ENCODE results near the gene MORC1.

DNA sequence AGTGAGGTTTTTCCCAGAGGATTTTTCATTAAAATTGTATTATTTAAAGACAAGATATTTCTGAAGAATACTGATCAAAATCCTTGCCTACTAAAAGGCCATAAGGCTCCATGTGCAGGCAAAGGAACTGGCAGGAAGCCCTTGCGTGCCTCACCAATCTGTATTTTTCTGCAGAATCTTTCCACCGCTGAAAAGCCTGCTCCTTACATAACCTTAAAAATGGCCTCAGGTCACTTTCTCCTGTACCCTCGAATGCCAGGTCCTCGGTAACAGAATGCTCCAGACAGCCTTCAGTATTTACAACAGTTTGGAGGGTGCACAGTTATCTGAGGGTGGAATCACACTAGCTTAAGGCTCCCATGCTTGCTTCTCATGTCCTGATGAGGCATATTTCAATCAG, 3.2 kb downstream of the MORC1 start:
- TF ChIP-seq, protein P1, sequence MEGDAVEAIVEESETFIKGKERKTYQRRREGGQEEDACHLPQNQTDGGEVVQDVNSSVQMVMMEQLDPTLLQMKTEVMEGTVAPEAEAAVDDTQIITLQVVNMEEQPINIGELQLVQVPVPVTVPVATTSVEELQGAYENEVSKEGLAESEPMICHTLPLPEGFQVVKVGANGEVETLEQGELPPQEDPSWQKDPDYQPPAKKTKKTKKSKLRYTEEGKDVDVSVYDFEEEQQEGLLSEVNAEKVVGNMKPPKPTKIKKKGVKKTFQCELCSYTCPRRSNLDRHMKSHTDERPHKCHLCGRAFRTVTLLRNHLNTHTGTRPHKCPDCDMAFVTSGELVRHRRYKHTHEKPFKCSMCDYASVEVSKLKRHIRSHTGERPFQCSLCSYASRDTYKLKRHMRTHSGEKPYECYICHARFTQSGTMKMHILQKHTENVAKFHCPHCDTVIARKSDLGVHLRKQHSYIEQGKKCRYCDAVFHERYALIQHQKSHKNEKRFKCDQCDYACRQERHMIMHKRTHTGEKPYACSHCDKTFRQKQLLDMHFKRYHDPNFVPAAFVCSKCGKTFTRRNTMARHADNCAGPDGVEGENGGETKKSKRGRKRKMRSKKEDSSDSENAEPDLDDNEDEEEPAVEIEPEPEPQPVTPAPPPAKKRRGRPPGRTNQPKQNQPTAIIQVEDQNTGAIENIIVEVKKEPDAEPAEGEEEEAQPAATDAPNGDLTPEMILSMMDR (IDR thresholded peaks at IDR 0.05; ENCODE audit: low read depth, low read length), result no peak
- no peak for TF ChIP-seq EZH2phosphoT487 (IDR thresholded peaks at IDR 0.05; ENCODE audit: low read depth)

Data from OCI-LY3 (cell line).